Endodermal cell (in vitro differentiated cells): Measurements from ENCODE around the gene ZNF48. TPM values are rescaled to one million over a fixed set of nuclear protein-coding genes. Genes with fewer than 3 reads are reported as not detected.

ENCODE experiments used
- DNase-seq: peaks from one replicate; pipeline ENCODE4 v3.0.0-alpha.2; 2017
- H3K27ac ChIP-seq: 2 replicates; pipeline ENCODE4 v1.5.1; 2013; ENCODE audit warnings: mild to moderate bottlenecking, low read depth, low read length, moderate library complexity
- H3K27me3 ChIP-seq: 2 replicates; pipeline ENCODE4 v1.6.1; 2013; ENCODE audit warnings: mild to moderate bottlenecking, low read length, moderate library complexity; ENCODE audit not compliant: insufficient read depth, control insufficient read depth, poor library complexity, severe bottlenecking
- H3K36me3 ChIP-seq: 2 replicates; pipeline ENCODE4 v1.7.0; 2013; ENCODE audit warnings: mild to moderate bottlenecking, low read length, moderate library complexity; ENCODE audit not compliant: control insufficient read depth, insufficient read depth
- H3K4me1 ChIP-seq: one replicate; pipeline ENCODE4 v1.7.0; 2013; ENCODE audit warnings: low read length; ENCODE audit not compliant: control insufficient read depth, insufficient read depth
- H3K4me3 ChIP-seq: 2 replicates; pipeline ENCODE4 v1.5.1; 2013; ENCODE audit warnings: mild to moderate bottlenecking, low read length, moderate library complexity
- H3K9ac ChIP-seq: 2 replicates; pipeline ENCODE4 v1.6.1; 2013; ENCODE audit warnings: mild to moderate bottlenecking, low read length, moderate library complexity; ENCODE audit not compliant: poor library complexity, severe bottlenecking; ENCODE audit errors: extremely low read depth
- H3K9me3 ChIP-seq: 2 replicates; pipeline ENCODE4 v1.6.1; 2013; ENCODE audit warnings: mild to moderate bottlenecking, low read length, moderate library complexity; ENCODE audit not compliant: control insufficient read depth
- H3K27ac Mint-ChIP-seq: 2 replicates; pipeline ENCODE4 v1.8.0; 2020; ENCODE audit warnings: mixed read lengths
- H3K27me3 Mint-ChIP-seq: 2 replicates; pipeline ENCODE4 v1.8.0; 2021; ENCODE audit warnings: mild to moderate bottlenecking, mixed read lengths; ENCODE audit not compliant: insufficient read depth
- H3K36me3 Mint-ChIP-seq: 2 replicates; pipeline ENCODE4 v1.8.0; 2020; ENCODE audit warnings: low read depth, mixed read lengths
- H3K4me1 Mint-ChIP-seq: 2 replicates; pipeline ENCODE4 v1.8.0; 2020; ENCODE audit warnings: mixed read lengths
- H3K4me3 Mint-ChIP-seq: 2 replicates; pipeline ENCODE4 v1.8.0; 2020; ENCODE audit warnings: mild to moderate bottlenecking, moderate library complexity, mixed read lengths
- H3K9me3 Mint-ChIP-seq: 2 replicates; pipeline ENCODE4 v1.8.0; 2020; ENCODE audit warnings: mild to moderate bottlenecking, mixed read lengths
- CTCF ChIP-seq: fragments of 200-600 bp; sonication (generic); conservative IDR thresholded peaks from 2 replicates; pipeline ENCODE4 v1.5.0; 2021; ENCODE audit warnings: antibody characterized with exemption, mild to moderate bottlenecking
- WGBS, 2 experiments: methylation state at CpG; one replicate each; pipeline versions ENCODE4 v1.1.5 to v1.1.7; 2013; ENCODE audit warnings: missing lambda C conversion rate in 2 of 2, mixed read lengths in 1 of 2; ENCODE audit not compliant: insufficient coverage in 1 of 2, insufficient read length in 1 of 2; 5-methylcytosine and 5-hydroxymethylcytosine counted together
- total RNA-seq, 2 donors: library from RNA; stranded (reverse); fragmentation: NEBNext Ultra II Directional in 1 of 2; extraction: Animal tissue kit (Norgen Biotek cat#: 25700) in 1 of 2; gene quantifications; 2 replicates in 1 of 2; 3 replicates in 1 of 2; pipeline ENCODE4 v1.2.1, GENCODE V29; 2021

The ZNF48 gene
- total RNA-seq, 2 donors from 2014 or later = 40.1 to 58.4 TPM

- H3K9me3 Mint-ChIP-seq = no peaks in the 10 kb centered on the region
- H3K27ac Mint-ChIP-seq = peak within 1 kb of the TSS; percentile 88
- Histone ChIP-seq H3K4me3 (peak within 1 kb of the TSS; percentile 76), H3K9ac (peak within 1 kb of the TSS; percentile 60), H3K27ac (peak within 1 kb of the TSS; percentile 61), H3K27me3 (no peaks in the 10 kb centered on the region), H3K36me3 (peaks cover 17% of the 10 kb centered on the region), H3K4me1 (no peaks in the 10 kb centered on the region), H3K9me3 (no peaks in the 10 kb centered on the region)
- H3K27me3 Mint-ChIP-seq = peaks cover 15% of the 10 kb centered on the region
- peak; percentile 98 for DNase-seq
- peaks cover 19% of the 10 kb centered on the region for H3K36me3 Mint-ChIP-seq
- WGBS, 2 experiments = 0 to 2% methylated on average over 23 to 65 of the region's 65 CpGs
- peak; percentile 26 for TF ChIP-seq CTCF
- peak within 1 kb of the TSS; percentile 68 for H3K4me3 Mint-ChIP-seq
- peaks cover 9% of the 10 kb centered on the region for H3K4me1 Mint-ChIP-seq
Measured at GRCh38 chr16:30407102-30407803, 12.0 kb downstream of the ZNF48 start, which contains the start of gene ZNF771. TSS of gene ZNF771 (plus strand) at chr16:30407606. CDS start at chr16:30408054, 448 bp downstream.

- DNase-seq = peak; percentile 69
- WGBS, 2 experiments = 17 to 60% methylated on average over 4 to 13 of the region's 19 CpGs
- Mint-ChIP-seq H3K27ac (peak overlapping the region; percentile 75), H3K4me3 (peak overlapping the region; percentile 68), H3K9me3 (no peaks in the 10 kb centered on the region), H3K4me1 (peaks cover 9% of the 10 kb centered on the region), H3K27me3 (peaks cover 11% of the 10 kb centered on the region), H3K36me3 (peaks cover 23% of the 10 kb centered on the region)
- H3K27me3 ChIP-seq = no peaks in the 10 kb centered on the region
- H3K9me3 ChIP-seq = no peaks in the 10 kb centered on the region
- H3K4me3 ChIP-seq = peak overlapping the region; percentile 76
- H3K27ac ChIP-seq = peak overlapping the region; percentile 61
- peaks cover 24% of the 10 kb centered on the region for H3K36me3 ChIP-seq
- peak overlapping the region; percentile 60 for H3K9ac ChIP-seq
- no peak for TF ChIP-seq CTCF
- no peaks in the 10 kb centered on the region for H3K4me1 ChIP-seq
Measured at GRCh38 chr16:30407804-30408534, 12.7 kb downstream of the ZNF48 start.

DNA sequence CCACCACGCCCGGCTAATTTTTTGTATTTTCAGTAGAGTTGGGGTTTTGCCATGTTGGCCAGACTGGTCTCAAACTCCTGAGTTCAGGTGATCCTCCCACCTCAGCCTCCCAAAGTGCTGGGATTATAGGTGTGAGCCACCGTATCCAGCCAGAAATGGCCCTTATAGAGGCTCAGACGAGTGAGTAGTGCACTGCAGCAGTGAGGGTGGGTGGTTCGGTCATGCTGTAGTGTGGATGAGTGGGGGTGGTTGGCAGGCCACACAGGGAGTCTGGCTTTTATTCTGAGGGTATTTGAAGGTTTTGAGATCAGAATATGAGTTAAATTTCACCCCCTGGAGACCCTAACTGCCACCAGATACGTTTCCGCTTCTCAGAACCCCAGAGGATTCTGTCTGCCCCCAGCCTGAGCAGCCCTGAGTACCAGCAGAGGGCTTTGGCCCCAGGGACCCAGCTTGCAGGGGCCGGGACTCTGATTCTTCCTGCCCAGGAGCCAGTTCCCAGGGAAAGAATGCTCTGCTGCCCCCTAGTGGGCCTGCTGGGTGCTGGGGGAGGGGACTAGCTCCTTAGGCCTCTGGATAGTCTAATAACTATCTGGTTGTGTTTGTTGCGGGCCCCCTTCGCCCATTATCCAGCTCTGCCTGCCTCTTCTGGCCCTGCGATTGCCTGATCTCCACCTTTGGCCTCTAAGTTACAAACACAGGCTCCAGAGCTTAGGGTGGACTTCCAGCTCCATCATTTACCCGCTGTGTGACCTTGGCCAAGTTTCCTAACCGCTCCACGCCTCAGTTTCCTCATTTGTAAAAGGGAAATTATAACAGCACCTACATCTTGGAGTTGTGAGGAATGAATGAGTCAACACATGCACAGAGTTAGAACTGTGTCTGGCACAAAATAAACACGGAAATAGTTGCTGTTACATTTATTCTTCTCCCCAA is 14.2 kb downstream of the ZNF48 start:
- Histone ChIP-seq H3K36me3 (peaks cover 38% of the 10 kb centered on the region), H3K27ac (no peak overlapping the region), H3K27me3 (no peaks in the 10 kb centered on the region), H3K9ac (no peak overlapping the region), H3K4me1 (no peaks in the 10 kb centered on the region), H3K4me3 (peak overlapping the region; percentile 16), H3K9me3 (no peaks in the 10 kb centered on the region)
- Mint-ChIP-seq H3K9me3 (no peaks in the 10 kb centered on the region), H3K27ac (peak overlapping the region; percentile 48), H3K4me3 (peak overlapping the region; percentile 68), H3K36me3 (peaks cover 34% of the 10 kb centered on the region), H3K4me1 (peaks cover 9% of the 10 kb centered on the region), H3K27me3 (peaks cover 4% of the 10 kb centered on the region)
- peak; percentile 97 for TF ChIP-seq CTCF
- WGBS, 2 experiments = 78 to 80% methylated on average over 12 to 15 of the region's 15 CpGs
- peak; percentile 98 for DNase-seq
